ENCODE data around the gene PWWP2B. TPM values are rescaled to one million over a fixed set of nuclear protein-coding genes. Genes with fewer than 3 reads are reported as not detected.

PWWP2B gene
- polyA plus RNA-seq, 4 donors, result 6.6 to 21.8 (median 11.2) TPM

- no peak for DNase-seq (ENCODE audit: low read depth in 4 of 4, low spot score in 2 of 4)
Measured at GRCh38 chr10:132392811-132393694, 3.9 kb upstream of the PWWP2B start.

- DNase-seq (ENCODE audit: low read depth in 4 of 4, low spot score in 2 of 4), result no peak
Measured at GRCh38 chr10:132393695-132394181, 3.3 kb upstream of the PWWP2B start.

GRCh38 chr10:132394201-132394811, 2.7 kb upstream of the PWWP2B start:
- DNase-seq (ENCODE audit: low read depth in 4 of 4, low spot score in 2 of 4), result no peak

- DNase-seq (ENCODE audit: low read depth in 4 of 4, low spot score in 2 of 4), result no peak
Measured at GRCh38 chr10:132394936-132395703, 1.9 kb upstream of the PWWP2B start.

- DNase-seq (ENCODE audit: low read depth in 4 of 4, low spot score in 2 of 4), result no peak
Measured at GRCh38 chr10:132395704-132396493, 1.1 kb upstream of the PWWP2B start.

DNA sequence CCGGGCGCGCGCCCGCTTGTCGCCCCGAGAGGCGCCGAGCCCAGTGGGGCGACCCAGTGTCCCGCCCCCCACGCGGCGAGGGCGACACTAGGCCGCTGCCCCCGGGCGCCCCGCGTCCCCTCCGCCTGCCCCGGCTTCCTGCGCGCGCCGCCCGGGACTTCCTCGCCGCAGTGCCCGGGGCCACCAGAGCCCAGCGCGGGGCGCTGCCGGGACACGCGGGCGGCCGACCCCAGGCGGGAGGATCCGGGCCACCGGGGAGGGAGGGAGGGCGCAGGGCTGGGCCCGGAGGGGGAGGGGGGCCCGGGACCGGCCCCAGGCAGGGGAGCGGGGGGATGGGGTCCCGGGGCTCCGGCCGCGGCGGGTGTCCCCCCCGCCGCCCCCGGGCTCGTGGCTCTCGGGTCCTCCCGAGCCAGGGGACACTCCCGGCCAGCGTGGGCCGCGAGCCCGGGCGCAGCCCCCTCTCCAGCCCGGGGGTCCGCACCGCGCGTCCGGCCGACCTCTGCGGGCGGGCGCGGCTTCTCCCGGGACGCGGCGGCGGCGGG, 435 bp upstream of the PWWP2B start:
- peak in 1 of 4 donors; percentile 50 for DNase-seq (ENCODE audit: low read depth in 4 of 4, low spot score in 2 of 4)

DNA sequence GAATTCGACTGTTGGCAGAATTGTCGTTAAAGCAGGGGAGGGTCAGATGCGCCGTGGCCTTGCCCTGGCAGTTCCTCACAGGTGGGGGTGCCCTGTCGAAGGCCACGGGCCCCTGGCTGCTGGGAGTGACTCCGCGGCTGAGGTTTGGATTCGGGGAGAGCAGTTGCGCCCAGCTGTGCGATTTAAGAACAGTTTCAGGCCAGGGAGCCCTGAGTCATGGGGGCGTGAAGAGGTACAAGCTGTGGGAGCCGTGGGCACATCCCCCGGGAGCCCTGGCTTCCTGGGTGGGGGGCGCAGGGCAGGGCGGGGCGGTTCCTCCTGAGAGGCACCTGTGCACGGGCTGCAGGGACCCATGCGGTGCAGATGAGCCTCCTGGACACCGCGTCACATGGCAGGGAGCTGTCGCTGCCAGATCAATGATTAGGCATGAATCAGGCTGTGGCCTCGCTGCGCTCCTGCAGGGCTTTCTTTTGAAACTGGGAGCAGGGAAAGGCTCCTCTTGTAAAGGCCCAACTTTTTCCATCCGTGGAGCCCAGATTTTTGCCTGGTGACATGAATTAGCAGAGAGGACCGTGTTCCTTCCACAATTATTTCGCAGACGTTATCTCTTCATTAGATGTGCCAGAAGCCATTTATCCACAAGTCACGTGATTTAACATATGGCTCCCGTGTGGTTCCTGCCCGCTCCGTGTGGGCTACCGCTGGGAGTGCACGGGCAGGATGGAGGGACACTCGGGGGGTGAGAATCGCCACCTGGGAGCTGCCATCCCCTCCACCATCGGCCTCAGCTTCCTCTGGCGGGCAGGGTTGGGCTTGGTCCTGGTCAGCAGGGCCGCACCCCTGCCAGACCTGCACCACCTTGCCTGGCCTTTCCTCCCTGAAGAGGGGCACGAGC, 918 bp downstream of the PWWP2B start:
- DNase-seq (ENCODE audit: low read depth in 4 of 4, low spot score in 2 of 4), result no peak

DNA sequence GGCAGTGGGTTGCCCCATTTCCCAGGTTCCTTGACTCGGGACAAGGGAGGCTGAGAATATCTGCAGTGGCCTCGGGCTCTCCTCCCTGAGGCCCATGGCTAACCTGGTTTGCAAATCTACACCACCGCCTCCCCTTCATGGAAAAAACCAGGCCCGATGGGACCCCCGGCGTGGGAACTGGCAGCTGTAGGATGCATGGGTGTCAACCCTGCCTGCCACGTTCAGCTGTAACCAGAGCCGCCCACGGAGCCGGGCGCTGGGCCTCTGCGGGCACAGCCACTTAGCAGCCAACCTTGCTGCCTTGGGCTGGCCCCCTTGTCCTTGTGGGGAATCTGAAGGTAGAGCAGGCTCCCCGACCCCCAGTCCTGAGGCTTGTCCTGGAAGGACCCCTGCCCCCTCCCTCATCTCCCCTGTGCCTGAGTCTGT, 1.6 kb downstream of the PWWP2B start:
- DNase-seq (ENCODE audit: low read depth in 4 of 4, low spot score in 2 of 4), result no peak

GRCh38 chr10:132399117-132400035, 2.4 kb downstream of the PWWP2B start:
- DNase-seq (ENCODE audit: low read depth in 4 of 4, low spot score in 2 of 4), result no peak

DNA sequence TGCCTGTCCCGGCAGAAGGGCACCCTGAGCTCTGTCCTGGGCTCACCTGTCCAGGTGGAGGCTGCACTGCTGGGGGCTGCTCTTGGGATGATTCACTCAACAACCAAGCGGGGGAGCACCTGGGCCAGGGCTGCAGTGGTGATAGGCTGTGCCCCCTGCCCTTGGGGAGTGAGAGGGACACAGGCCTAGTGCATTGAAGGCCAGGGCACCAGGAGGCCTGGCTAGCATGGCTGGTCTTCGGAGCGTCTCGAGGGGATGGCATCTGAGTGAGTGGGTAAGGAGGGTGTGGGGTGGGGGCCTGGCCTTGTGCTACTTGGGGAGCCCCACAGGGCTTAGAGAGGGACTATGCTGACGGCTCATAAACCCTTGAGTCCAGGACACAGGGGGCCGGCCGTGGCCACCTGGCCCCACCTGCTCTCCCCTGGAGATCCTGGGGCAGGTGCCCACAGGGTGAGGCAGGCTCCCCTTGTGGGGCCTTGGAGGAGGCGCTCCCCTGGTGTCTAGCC, 3.1 kb downstream of the PWWP2B start:
- DNase-seq (ENCODE audit: low read depth in 4 of 4, low spot score in 2 of 4), result no peak

- DNase-seq (ENCODE audit: low read depth in 4 of 4, low spot score in 2 of 4), result no peak
Measured at GRCh38 chr10:132400547-132401151, 3.6 kb downstream of the PWWP2B start.

GRCh38 chr10:132401401-132402118, 4.6 kb downstream of the PWWP2B start:
- DNase-seq (ENCODE audit: low read depth in 4 of 4, low spot score in 2 of 4), result no peak

DNA sequence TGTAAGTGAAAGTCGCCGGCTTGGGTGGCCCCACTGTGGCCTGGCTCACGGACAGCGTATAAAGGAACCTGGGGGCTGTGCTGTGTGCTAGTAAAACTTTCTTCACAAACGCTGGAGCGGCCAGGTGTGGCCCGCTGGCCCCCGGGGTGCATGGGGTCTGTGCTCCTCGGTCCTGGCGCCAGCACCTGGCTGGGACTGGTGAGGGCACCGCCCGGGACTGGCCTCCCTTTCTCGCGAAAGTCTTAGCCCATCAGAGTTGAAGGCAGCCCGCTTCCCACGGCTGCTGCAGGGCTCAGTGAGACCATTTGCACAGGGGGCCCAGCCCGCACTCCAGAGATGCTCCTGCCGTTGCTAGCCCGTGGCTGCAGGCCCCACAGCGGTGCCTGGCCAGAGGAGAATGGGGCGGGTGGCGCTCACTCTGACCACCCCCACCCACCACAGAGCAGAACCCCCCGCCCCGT, 5.8 kb downstream of the PWWP2B start:
- no peak for DNase-seq (ENCODE audit: low read depth in 4 of 4, low spot score in 2 of 4)

DNA sequence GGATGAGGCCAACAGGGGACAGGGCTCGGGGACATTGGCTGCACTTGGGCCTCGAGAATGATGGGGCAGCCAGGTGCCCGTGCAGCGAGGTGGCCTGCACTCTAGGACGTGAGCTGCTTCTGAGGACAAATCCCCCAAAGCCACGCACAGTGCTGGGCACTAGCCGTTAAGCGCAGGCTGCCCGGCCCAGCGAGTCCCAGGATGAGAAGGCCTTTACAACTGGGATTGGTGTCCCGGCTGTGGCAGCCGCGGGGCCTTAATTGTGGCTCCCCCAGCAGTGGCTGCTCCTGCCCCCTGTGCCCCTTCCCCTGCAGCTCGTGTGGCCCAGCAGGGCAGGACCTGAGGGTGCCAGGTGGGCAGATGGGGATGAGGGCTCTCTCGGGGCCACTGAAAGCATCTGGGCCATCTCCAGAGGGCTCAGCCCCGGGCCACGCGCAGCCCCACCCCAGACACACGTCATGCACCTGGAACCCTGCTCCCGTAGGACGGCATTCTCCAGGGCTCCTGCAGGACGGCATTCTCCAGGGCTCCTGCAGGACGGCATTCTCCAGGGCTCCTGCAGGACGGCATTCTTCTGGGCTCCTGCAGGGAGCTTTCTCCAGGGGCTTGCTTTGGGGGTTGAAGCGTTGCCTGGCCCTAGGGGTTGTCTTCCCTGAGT, 6.6 kb downstream of the PWWP2B start:
- DNase-seq (ENCODE audit: low read depth in 4 of 4, low spot score in 2 of 4), result no peak

- DNase-seq (ENCODE audit: low read depth in 4 of 4, low spot score in 2 of 4), result no peak
Measured at GRCh38 chr10:132404169-132404880, 7.3 kb downstream of the PWWP2B start.
